Gastrocnemius medialis (tissue), 4 donors: ENCODE measurements around the gene PRKAG2.

Experiments used
- POLR2A ChIP-seq, 2 donors: fragments of 450-650 bp; IDR thresholded peaks; one replicate each; pipeline ENCODE4 v1.6.1; 2017; ENCODE audit warnings: antibody characterized with exemption in 2 of 2, mild to moderate bottlenecking in 2 of 2, moderate library complexity in 2 of 2
- TF ChIP-seq, protein P1 (sequence below), 5 experiments: fragments of 450-650 bp in 3 of 5; fragments of 200-600 bp in 2 of 5; sonication (generic) in 2 of 5; IDR thresholded peaks in 4 of 5; conservative IDR thresholded peaks in 1 of 5; 1 replicate in 4 of 5; 2 replicates in 1 of 5; pipeline ENCODE4 v1.5.1; 2016 to 2019; ENCODE audit warnings: antibody characterized with exemption in 5 of 5, mild to moderate bottlenecking in 3 of 5, moderate library complexity in 3 of 5

DNA sequence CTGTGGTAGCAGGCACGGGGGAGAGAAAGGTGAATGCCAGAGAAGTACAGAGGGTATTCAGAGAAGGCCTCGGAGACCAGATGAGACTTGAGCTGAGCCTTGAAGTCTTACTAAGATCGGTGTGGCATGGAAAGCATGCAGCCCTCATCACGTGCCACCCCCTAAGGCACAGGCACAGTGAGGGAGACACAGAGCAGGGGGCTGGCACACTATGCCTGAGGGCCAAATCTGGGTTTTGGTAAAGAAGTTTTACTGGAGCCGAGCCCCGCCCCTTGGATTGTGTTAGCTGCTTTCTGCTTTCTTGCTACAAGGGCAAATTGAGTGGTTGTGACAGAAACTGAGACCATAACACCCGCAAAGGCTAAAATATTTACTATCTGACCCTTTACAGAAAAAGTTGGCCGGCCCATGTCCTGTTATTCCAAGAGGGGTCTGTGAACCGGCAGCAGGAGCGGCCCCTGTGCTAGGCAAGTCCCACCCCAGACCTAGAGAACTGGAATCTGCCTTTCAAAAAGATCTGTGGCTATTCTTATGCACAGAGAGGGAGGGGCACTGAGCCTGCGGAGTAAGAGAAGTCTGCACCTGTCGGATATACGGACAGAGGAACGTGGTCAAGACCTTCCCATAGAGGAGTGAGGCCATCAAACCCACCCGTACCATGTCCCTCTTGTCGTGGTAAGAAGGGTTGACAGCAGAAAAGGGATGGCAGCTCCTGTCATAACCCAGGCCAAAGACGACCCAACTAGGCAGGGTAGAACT is 247.9 kb downstream of the PRKAG2 start:
- TF ChIP-seq, protein P1, sequence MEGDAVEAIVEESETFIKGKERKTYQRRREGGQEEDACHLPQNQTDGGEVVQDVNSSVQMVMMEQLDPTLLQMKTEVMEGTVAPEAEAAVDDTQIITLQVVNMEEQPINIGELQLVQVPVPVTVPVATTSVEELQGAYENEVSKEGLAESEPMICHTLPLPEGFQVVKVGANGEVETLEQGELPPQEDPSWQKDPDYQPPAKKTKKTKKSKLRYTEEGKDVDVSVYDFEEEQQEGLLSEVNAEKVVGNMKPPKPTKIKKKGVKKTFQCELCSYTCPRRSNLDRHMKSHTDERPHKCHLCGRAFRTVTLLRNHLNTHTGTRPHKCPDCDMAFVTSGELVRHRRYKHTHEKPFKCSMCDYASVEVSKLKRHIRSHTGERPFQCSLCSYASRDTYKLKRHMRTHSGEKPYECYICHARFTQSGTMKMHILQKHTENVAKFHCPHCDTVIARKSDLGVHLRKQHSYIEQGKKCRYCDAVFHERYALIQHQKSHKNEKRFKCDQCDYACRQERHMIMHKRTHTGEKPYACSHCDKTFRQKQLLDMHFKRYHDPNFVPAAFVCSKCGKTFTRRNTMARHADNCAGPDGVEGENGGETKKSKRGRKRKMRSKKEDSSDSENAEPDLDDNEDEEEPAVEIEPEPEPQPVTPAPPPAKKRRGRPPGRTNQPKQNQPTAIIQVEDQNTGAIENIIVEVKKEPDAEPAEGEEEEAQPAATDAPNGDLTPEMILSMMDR (IDR thresholded peaks at IDR 0.05 in 4 of 5, conservative IDR thresholded peaks at IDR 0.05 in 1 of 5) = no peak
- TF ChIP-seq POLR2A (IDR thresholded peaks at IDR 0.05) = no peak
